ENCODE measurements around the gene BAIAP2L2.
"Not testable (repeated sequence)": the region's sequence is repeated elsewhere in the genome, so short reads cannot be mapped to it uniquely, and the experiment has no call there.

The BAIAP2L2 gene

GRCh38 chr22:38148245-38148644, 37.8 kb upstream of the BAIAP2L2 start:
- no peak for DNase-seq (ENCODE audit: extremely low read depth, insufficient read length)
- TF ChIP-seq, protein P1, sequence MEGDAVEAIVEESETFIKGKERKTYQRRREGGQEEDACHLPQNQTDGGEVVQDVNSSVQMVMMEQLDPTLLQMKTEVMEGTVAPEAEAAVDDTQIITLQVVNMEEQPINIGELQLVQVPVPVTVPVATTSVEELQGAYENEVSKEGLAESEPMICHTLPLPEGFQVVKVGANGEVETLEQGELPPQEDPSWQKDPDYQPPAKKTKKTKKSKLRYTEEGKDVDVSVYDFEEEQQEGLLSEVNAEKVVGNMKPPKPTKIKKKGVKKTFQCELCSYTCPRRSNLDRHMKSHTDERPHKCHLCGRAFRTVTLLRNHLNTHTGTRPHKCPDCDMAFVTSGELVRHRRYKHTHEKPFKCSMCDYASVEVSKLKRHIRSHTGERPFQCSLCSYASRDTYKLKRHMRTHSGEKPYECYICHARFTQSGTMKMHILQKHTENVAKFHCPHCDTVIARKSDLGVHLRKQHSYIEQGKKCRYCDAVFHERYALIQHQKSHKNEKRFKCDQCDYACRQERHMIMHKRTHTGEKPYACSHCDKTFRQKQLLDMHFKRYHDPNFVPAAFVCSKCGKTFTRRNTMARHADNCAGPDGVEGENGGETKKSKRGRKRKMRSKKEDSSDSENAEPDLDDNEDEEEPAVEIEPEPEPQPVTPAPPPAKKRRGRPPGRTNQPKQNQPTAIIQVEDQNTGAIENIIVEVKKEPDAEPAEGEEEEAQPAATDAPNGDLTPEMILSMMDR (IDR thresholded peaks at IDR 0.05; ENCODE audit: insufficient read depth, low read length, poor library complexity, severe bottlenecking): no peak
- H3K27me3 ChIP-seq (replicated peaks; ENCODE audit: control insufficient read depth, insufficient read depth, low read length): no peaks in the 10 kb centered on the region

GRCh38 chr22:38146166-38146565, 35.7 kb upstream of the BAIAP2L2 start:
- DNase-seq (ENCODE audit: extremely low read depth, insufficient read length); H3K36me3 ChIP-seq (ENCODE audit: control insufficient read depth, insufficient read depth, low read length); H3K27me3 ChIP-seq (replicated peaks; ENCODE audit: control insufficient read depth, insufficient read depth, low read length); H3K4me3 ChIP-seq (replicated peaks; ENCODE audit: low read depth, low read length): not testable (repeated sequence)

More at GRCh38 chr22:38148245-38148644, 37.8 kb upstream of the BAIAP2L2 start:
- no peak overlapping the region for H3K4me3 ChIP-seq (replicated peaks; ENCODE audit: low read depth, low read length)
- no peaks in the 10 kb centered on the region; the same call in 1 of the 2 replicates for H3K36me3 ChIP-seq (ENCODE audit: control insufficient read depth, insufficient read depth, low read length)

DNA sequence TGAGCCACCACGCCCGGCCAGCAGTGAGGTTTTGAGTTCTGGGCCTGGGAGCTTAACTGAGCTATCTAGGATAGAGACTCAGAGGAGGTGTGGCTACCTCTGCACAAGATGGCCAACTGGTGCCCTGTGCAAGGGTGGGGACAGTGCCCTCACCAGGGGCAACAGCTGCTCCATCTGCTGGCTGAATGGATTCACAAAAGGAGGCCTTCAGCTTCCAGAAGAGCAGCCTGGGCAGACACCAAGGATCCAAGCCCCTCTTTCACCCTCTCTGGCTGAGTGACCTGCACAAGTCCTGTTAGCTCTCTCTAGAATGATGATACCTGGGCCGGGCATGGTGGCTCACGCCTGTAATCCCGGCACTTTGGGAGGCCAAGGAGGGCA, 33.5 kb upstream of the BAIAP2L2 start:
- Histone ChIP-seq H3K36me3 (ENCODE audit: control insufficient read depth, insufficient read depth, low read length) (peaks cover 7% of the 10 kb centered on the region), H3K4me3 (replicated peaks; ENCODE audit: low read depth, low read length) (no peak overlapping the region), H3K27me3 (replicated peaks; ENCODE audit: control insufficient read depth, insufficient read depth, low read length) (no peaks in the 10 kb centered on the region)
- DNase-seq (ENCODE audit: extremely low read depth, insufficient read length): no peak
- TF ChIP-seq, protein P1 (IDR thresholded peaks at IDR 0.05; ENCODE audit: insufficient read depth, low read length, poor library complexity, severe bottlenecking): no peak

DNA sequence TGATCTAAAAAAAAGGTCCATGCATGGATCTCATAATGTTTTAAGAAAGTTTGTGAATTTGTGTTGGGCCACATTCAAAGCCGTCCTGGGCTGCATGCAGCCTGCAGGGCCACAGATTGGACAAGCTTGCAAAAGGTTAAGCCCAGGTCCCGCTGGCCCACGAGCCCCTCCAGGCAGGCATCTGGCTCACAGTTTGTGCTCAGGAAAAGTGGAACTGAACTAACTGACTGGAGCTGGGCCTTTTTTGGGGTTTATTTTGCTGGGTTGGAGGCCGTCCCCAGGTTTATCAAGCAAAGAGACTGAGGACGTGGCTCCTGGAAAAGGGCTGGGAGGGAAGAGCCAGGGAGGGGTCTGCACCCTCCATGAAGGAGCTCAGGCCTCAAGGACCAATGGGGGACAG, 32.1 kb upstream of the BAIAP2L2 start:
- no peak for DNase-seq (ENCODE audit: extremely low read depth, insufficient read length)
- no peaks in the 10 kb centered on the region for H3K27me3 ChIP-seq (replicated peaks; ENCODE audit: control insufficient read depth, insufficient read depth, low read length)
- H3K36me3 ChIP-seq (ENCODE audit: control insufficient read depth, insufficient read depth, low read length): peaks cover 10% of the 10 kb centered on the region
- H3K4me3 ChIP-seq (replicated peaks; ENCODE audit: low read depth, low read length): no peak overlapping the region
- TF ChIP-seq, protein P1 (IDR thresholded peaks at IDR 0.05; ENCODE audit: insufficient read depth, low read length, poor library complexity, severe bottlenecking): no peak

DNA sequence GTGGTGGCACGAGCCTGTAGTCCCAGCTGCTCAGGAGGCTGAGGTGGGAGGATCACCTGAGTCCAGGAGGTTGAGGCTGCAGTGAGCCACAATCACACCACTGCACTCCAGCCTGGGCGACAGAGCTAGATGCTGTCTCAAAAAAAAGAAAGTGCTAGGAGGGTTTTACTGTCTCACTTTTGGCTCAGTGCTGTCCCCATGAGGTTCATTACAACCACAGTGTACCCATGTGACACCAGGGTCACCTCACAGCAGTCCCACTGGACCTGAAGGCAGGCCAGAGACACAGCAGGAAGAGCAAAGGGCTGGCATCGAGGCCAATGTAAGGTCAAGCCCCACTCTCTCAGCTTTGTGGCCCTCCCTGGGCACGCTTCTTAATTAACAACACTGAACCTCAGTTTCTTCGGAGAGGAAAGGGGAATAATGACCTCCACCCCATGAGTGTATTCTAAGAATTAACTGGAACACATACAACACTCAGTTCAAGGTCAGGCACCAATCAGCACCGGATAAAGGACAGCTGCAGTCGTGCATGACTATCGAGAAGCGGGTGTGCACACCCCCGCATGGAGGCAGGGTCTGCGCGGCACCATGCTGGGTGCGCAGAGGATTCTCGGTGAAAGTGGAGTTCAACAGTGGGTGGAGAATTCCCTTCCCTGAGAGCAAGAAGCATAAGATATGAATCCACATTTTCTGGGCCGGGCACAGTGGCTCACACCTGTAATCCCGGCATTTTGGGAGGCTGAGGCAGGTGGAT, 30.9 kb upstream of the BAIAP2L2 start:
- Histone ChIP-seq H3K4me3 (replicated peaks; ENCODE audit: low read depth, low read length) (no peak overlapping the region), H3K36me3 (ENCODE audit: control insufficient read depth, insufficient read depth, low read length) (peaks cover 10% of the 10 kb centered on the region), H3K27me3 (replicated peaks; ENCODE audit: control insufficient read depth, insufficient read depth, low read length) (no peaks in the 10 kb centered on the region)
- no peak for DNase-seq (ENCODE audit: extremely low read depth, insufficient read length)
- TF ChIP-seq, protein P1 (IDR thresholded peaks at IDR 0.05; ENCODE audit: insufficient read depth, low read length, poor library complexity, severe bottlenecking): no peak

GRCh38 chr22:38139901-38140300, 29.4 kb upstream of the BAIAP2L2 start:
- no peak for DNase-seq (ENCODE audit: extremely low read depth, insufficient read length)
- Histone ChIP-seq H3K27me3 (replicated peaks; ENCODE audit: control insufficient read depth, insufficient read depth, low read length) (no peaks in the 10 kb centered on the region), H3K36me3 (ENCODE audit: control insufficient read depth, insufficient read depth, low read length) (peaks cover 11% of the 10 kb centered on the region), H3K4me3 (replicated peaks; ENCODE audit: low read depth, low read length) (no peak overlapping the region)
- TF ChIP-seq, protein P1 (IDR thresholded peaks at IDR 0.05; ENCODE audit: insufficient read depth, low read length, poor library complexity, severe bottlenecking): no peak
